ENCODE measurements around the gene SPINT2.

DNA sequence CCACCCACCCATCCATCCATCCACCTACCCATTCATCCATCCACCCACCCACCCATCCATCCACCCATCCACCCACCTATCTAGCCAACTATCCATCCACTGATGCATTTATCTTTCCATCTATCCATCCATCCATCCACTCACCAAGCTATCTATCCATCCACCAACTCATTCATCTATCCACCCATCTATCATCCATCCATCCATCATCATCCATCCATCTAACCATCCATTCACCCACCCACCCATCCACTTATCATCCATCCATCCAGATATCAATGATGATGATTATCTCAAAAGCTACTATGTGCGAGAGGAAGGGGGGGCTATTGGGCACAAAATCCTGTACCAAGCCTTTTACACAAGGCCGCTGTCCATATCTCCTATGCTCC, 45.9 kb downstream of the SPINT2 start:
- TF ChIP-seq, protein P1, sequence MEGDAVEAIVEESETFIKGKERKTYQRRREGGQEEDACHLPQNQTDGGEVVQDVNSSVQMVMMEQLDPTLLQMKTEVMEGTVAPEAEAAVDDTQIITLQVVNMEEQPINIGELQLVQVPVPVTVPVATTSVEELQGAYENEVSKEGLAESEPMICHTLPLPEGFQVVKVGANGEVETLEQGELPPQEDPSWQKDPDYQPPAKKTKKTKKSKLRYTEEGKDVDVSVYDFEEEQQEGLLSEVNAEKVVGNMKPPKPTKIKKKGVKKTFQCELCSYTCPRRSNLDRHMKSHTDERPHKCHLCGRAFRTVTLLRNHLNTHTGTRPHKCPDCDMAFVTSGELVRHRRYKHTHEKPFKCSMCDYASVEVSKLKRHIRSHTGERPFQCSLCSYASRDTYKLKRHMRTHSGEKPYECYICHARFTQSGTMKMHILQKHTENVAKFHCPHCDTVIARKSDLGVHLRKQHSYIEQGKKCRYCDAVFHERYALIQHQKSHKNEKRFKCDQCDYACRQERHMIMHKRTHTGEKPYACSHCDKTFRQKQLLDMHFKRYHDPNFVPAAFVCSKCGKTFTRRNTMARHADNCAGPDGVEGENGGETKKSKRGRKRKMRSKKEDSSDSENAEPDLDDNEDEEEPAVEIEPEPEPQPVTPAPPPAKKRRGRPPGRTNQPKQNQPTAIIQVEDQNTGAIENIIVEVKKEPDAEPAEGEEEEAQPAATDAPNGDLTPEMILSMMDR (IDR thresholded peaks at IDR 0.05): no peak
- TF ChIP-seq POLR2AphosphoS5 (IDR thresholded peaks at IDR 0.05) (no peak), POLR2A (IDR thresholded peaks at IDR 0.05) (no peak)
